Tibial artery (tissue), 4 donors: ENCODE data around the gene UNK.
"Not testable (repeated sequence)": the region's sequence is repeated elsewhere in the genome, so short reads cannot be mapped to it uniquely, and the experiment has no call there.

Source experiments
- DNase-seq, 2 donors: peaks; one replicate each; pipeline ENCODE4 v3.0.0-alpha.2; 2019
- H3K27ac ChIP-seq, 2 donors: fragments of 200-600 bp; sonication (generic) in 1 of 2; 1 replicate in 1 of 2; 2 replicates in 1 of 2; pipeline ENCODE4 v1.5.1; 2018 to 2019; ENCODE audit warnings: mild to moderate bottlenecking in 1 of 2
- H3K27me3 ChIP-seq, 2 donors: fragments of 200-600 bp; sonication (generic) in 1 of 2; one replicate each; pipeline versions ENCODE4 v1.5.1 to v1.6.0; 2016 to 2019
- H3K36me3 ChIP-seq, 3 donors: fragments of 200-600 bp; sonication (generic) in 2 of 3; one replicate each; pipeline ENCODE4 v1.5.1; 2016 to 2019; ENCODE audit warnings: mild to moderate bottlenecking in 2 of 3
- H3K4me1 ChIP-seq, 4 donors: fragments of 200-600 bp; sonication (generic) in 2 of 4; 1 replicate in 3 of 4; 2 replicates in 1 of 4; pipeline ENCODE4 v1.5.1; 2016 to 2019
- H3K4me3 ChIP-seq, 2 donors: fragments of 200-600 bp; sonication (generic) in 1 of 2; 1 replicate in 1 of 2; 2 replicates in 1 of 2; pipeline ENCODE4 v1.5.1; 2018 to 2019; ENCODE audit warnings: mild to moderate bottlenecking in 2 of 2
- H3K9me3 ChIP-seq, 3 donors: fragments of 200-600 bp; sonication (generic) in 1 of 3; one replicate each; pipeline ENCODE4 v1.5.1; 2016 to 2019
- intact Hi-C: fragments of 100-400 bp; cut with DNase I; formaldehyde crosslinking; loops from one replicate; pipeline ENCODE4 v1.15.0; 2023; ENCODE audit warnings: low total_unique reads
- TF ChIP-seq, protein P1 (sequence below), 2 experiments: fragments of 200-600 bp in 1 of 2; fragments of 450-650 bp in 1 of 2; IDR thresholded peaks; one replicate each; pipeline ENCODE4 v1.5.1; 2017 to 2019; ENCODE audit warnings: antibody characterized with exemption in 2 of 2, mild to moderate bottlenecking in 1 of 2, moderate library complexity in 1 of 2

The UNK gene

DNA sequence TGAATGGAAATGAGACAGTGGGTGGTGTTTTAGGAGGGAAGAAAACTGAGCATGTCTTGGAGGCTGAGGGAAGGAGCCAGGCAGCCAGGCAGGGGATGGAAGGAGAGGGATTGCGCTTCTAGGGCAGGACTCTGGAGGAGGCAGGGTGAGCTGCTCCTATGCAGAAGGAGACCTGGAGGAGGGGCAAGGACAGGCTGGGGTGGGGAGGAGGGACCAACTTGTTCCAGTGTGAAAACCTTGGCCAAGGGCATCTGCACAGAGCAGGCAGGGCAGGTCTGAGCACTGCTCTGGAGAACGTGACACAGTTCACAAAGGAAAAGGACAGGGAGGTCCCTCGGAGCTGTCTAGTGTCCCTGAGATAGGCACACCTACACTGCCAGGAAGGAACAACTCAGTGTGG, 25.1 kb upstream of the UNK start:
- intact Hi-C loops = no loop called here
- Histone ChIP-seq H3K36me3 (peaks cover 0 to 68% (median 14%) of the 10 kb centered on the region in 3 donors), H3K4me3 (no peak overlapping the region), H3K4me1 (peaks cover 5 to 19% (median 13%) of the 10 kb centered on the region in 4 donors), H3K27ac (no peak overlapping the region), H3K27me3 (no peaks in the 10 kb centered on the region), H3K9me3 (no peaks in the 10 kb centered on the region)
- no peak for DNase-seq
- TF ChIP-seq, protein P1, sequence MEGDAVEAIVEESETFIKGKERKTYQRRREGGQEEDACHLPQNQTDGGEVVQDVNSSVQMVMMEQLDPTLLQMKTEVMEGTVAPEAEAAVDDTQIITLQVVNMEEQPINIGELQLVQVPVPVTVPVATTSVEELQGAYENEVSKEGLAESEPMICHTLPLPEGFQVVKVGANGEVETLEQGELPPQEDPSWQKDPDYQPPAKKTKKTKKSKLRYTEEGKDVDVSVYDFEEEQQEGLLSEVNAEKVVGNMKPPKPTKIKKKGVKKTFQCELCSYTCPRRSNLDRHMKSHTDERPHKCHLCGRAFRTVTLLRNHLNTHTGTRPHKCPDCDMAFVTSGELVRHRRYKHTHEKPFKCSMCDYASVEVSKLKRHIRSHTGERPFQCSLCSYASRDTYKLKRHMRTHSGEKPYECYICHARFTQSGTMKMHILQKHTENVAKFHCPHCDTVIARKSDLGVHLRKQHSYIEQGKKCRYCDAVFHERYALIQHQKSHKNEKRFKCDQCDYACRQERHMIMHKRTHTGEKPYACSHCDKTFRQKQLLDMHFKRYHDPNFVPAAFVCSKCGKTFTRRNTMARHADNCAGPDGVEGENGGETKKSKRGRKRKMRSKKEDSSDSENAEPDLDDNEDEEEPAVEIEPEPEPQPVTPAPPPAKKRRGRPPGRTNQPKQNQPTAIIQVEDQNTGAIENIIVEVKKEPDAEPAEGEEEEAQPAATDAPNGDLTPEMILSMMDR (IDR thresholded peaks at IDR 0.05) = no peak

DNA sequence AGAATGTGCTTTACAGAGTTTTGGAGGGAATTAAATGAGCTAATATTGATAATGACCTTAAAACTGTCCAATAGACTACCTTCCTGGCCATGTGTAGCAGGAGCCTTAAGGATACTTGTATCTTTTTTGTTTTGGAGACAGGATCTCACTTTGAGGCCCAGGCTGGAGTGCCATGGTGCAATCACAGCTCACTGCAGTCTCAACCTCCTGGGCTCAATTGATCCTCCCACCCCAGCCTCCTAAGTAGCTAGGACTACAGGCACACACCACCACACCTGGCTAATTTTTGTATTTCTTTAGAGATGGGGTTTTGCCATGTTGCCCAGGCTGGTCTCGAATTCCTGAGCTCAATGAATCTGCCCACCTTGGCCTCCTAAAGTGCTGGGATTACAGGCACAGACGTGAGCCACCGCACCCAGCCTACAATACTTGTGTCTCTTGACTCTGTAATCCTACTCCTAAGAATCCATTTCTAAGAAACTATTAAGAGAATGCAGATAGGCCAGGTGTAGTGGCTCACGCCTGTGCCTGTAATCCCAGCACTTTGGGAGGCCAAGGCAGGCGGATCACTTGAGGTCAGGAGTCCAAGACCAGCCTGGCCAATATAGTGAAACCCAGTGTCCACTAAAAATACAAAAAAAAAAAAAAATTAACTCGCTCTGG, 24.5 kb upstream of the UNK start:
- Histone ChIP-seq H3K36me3 (peaks cover 0 to 61% (median 14%) of the 10 kb centered on the region in 3 donors), H3K4me1 (peaks cover 7 to 22% (median 13%) of the 10 kb centered on the region in 4 donors)
- intact Hi-C loops = loop anchor here (5.0 kb wide), 1 partner anchor 132 kb away; no protein-coding TSS in a partner anchor
- not testable (repeated sequence) for H3K27ac ChIP-seq, H3K27me3 ChIP-seq, DNase-seq, H3K4me3 ChIP-seq, H3K9me3 ChIP-seq

DNA sequence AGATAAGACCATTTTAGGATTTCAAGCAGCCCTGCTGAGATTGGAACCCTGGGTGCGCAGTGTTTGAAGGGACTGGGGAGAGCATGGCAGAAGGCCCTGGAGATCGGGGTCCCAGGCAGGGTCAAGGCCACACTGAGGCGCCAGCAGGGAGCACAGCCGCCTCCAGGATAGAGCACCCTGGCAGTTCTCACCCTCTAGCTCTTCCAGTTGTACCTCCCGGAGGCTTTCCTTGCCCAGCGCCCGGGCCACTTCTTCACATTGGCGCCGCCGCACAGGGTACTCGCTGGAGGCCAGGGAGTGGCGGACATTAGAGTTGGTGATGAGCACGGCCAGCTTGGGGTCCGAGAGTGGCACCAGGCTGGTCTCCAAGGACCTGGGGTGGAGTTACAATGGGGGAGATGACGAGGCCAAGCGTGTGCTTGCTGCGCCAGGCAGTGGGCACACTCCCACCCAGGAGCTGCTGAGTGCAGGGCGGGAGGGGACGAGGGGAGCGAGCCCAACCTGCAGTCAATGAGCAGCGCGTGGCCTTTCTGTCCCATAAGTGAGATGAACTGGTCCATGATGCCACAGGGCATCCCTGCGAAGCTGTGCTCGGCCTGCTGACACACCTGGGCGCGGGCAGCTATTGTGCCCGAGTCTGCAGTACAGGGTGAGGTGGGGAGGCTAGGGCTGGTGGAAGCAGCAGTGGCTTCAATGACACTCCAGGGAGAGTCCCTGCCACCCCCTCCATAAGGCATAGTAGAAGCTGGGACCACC, 21.9 kb upstream of the UNK start:
- no peak for DNase-seq
- intact Hi-C loops = loop anchor here (5.0 kb wide), 1 partner anchor 130 kb away; no protein-coding TSS in a partner anchor

DNA sequence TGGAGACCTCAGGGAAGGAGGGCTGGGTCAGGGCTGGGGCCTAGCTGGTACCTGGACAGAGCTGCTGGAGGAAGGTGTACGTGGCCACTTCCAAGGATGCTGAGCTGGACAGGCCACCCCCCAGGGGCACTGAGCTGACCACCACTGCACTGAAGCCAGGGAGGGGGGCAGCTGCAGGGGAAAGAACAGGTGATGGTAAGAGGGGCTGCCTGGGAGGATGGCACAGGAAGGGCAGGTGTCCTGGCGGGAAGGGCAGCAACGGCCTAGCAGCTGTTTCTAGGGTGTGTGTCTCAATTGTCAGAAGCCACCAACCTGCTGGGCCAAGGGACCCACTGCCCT, 21.4 kb upstream of the UNK start:
- Histone ChIP-seq H3K27me3 (no peaks in the 10 kb centered on the region), H3K36me3 (peaks cover 0 to 30% (median 5%) of the 10 kb centered on the region in 3 donors), H3K27ac (no peak overlapping the region), H3K9me3 (no peaks in the 10 kb centered on the region), H3K4me1 (peaks cover 7 to 26% (median 13%) of the 10 kb centered on the region in 4 donors), H3K4me3 (no peak overlapping the region)
- TF ChIP-seq, protein P1 (IDR thresholded peaks at IDR 0.05) = no peak
- DNase-seq = peak in 1 of 2 donors; percentile 61
- intact Hi-C loops = loop anchor here (5.0 kb wide), 1 partner anchor 129 kb away; no protein-coding TSS in a partner anchor

More for the DNA sequence above, 21.9 kb upstream of the UNK start:
- Histone ChIP-seq H3K4me3 (no peak overlapping the region), H3K9me3 (no peaks in the 10 kb centered on the region), H3K36me3 (peaks cover 0 to 35% (median 11%) of the 10 kb centered on the region in 3 donors), H3K4me1 (peaks cover 7 to 26% (median 13%) of the 10 kb centered on the region in 4 donors), H3K27ac (no peak overlapping the region), H3K27me3 (no peaks in the 10 kb centered on the region)
- TF ChIP-seq, protein P1 (IDR thresholded peaks at IDR 0.05) = no peak

DNA sequence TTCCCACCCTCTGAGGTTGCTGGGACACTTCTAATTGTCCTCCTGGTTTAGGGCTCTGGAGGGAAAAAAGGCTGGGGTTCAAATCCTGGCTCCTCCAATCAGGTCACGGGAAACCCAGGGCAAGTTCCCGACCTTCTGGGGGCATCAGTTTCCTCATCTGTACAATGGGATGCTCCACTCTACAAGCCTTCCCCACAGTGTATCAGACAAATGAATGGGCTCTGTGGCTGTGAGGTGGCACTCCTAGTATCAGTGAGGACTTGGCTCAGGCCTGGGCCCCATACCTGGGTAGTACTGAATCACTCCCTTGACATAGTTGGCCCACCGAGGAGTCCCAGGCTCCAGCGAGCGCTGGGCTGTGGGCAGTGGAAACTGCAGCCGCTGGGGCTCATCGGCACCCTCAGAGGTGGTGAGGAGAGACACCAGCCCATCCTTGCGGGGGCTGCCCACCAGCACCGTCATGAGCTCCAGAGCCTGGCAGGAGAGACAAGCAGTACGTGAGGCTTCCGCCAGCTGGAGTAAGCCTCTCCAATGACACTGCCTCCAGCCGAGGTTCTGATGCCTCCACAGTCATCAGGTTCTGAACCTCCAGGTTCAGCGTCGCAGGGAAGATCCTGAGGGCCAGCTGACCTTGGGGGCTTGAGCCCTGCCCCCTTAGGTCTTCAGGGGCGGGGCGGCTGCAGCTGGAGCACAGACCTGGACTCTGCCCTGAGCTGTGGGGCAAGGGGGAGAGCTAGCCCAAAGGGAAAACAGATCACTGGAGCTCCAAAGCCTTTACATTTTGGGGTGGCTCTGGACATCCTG, 20.8 kb upstream of the UNK start:
- no peaks in the 10 kb centered on the region for H3K9me3 ChIP-seq
- no peaks in the 10 kb centered on the region for H3K27me3 ChIP-seq
- peak overlapping the region; percentile 58 to 73 for H3K4me3 ChIP-seq
- peak overlapping the region; percentile 76 to 90 for H3K27ac ChIP-seq
- TF ChIP-seq, protein P1 (IDR thresholded peaks at IDR 0.05) = no peak
- intact Hi-C loops = loop anchor here (5.0 kb wide), 1 partner anchor 128 kb away; no protein-coding TSS in a partner anchor
- peak in 1 of 2 donors; percentile 62 for DNase-seq
- H3K4me1 ChIP-seq = peaks cover 7 to 26% (median 13%) of the 10 kb centered on the region in 4 donors
- H3K36me3 ChIP-seq = peaks cover 0 to 24% (median 4%) of the 10 kb centered on the region in 3 donors
